GM18502 (cell line): ENCODE measurements around the gene DOCK10.

Experiments
- ATAC-seq: cut with Tn5 transposase; IDR thresholded peaks from one replicate; pipeline ENCODE4 v1.9.1; 2021; ENCODE audit warnings: mild to moderate bottlenecking; ENCODE audit not compliant: unreplicated experiment, poor library complexity

Gene DOCK10

GRCh38 chr2:224885836-224886547 is 156.3 kb downstream of the DOCK10 start:
- peak; percentile 93 for ATAC-seq

GRCh38 chr2:224885291-224885690 is 157.0 kb downstream of the DOCK10 start:
- ATAC-seq: no peak

- no peak for ATAC-seq
These were observed 158.1 kb downstream of the DOCK10 start for GRCh38 chr2:224884188-224884587.

GRCh38 chr2:224883700-224884099 is 158.6 kb downstream of the DOCK10 start:
- no peak for ATAC-seq

GRCh38 chr2:224883172-224883516 is 159.1 kb downstream of the DOCK10 start:
- ATAC-seq: no peak

GRCh38 chr2:224882291-224883171 is 159.7 kb downstream of the DOCK10 start:
- no peak for ATAC-seq

GRCh38 chr2:224881846-224882245 is 160.4 kb downstream of the DOCK10 start:
- no peak for ATAC-seq

- no peak for ATAC-seq
These were observed 165.7 kb downstream of the DOCK10 start for GRCh38 chr2:224876522-224876921.

- ATAC-seq: peak; percentile 87
These were observed 166.4 kb downstream of the DOCK10 start for GRCh38 chr2:224875841-224876240.

GRCh38 chr2:224875153-224875552 is 167.1 kb downstream of the DOCK10 start:
- peak; percentile 54 for ATAC-seq

- ATAC-seq: no peak
These were observed 170.5 kb downstream of the DOCK10 start for GRCh38 chr2:224871813-224872212.

- no peak for ATAC-seq
These were observed 171.9 kb downstream of the DOCK10 start for GRCh38 chr2:224870341-224870740.

GRCh38 chr2:224869601-224870233 is 172.6 kb downstream of the DOCK10 start:
- ATAC-seq: no peak

- no peak for ATAC-seq
These were observed 177.3 kb downstream of the DOCK10 start for GRCh38 chr2:224865016-224865415.

GRCh38 chr2:224861266-224861665 is 181.0 kb downstream of the DOCK10 start:
- no peak for ATAC-seq

- no peak for ATAC-seq
These were observed 181.5 kb downstream of the DOCK10 start for GRCh38 chr2:224860786-224861185.

GRCh38 chr2:224851811-224852210 is 190.5 kb downstream of the DOCK10 start:
- ATAC-seq: no peak

- ATAC-seq: no peak
These were observed 192.2 kb downstream of the DOCK10 start for GRCh38 chr2:224850081-224850480.

- no peak for ATAC-seq
These were observed 193.0 kb downstream of the DOCK10 start for GRCh38 chr2:224849264-224849663.

- no peak for ATAC-seq
These were observed 194.1 kb downstream of the DOCK10 start for GRCh38 chr2:224847961-224848850.
